ENCODE results near the gene RAB11FIP5. TPM values are rescaled to one million over a fixed set of nuclear protein-coding genes. Genes with fewer than 3 reads are reported as not detected.
"Not testable (repeated sequence)": the region's sequence is repeated elsewhere in the genome, so short reads cannot be mapped to it uniquely, and the experiment has no call there.

Gene RAB11FIP5
- total RNA-seq, 1 donor from 2014 or later: 33.3 TPM

GRCh38 chr2:73122536-73122935, 9.8 kb upstream of the RAB11FIP5 start:
- H3K4me3 ChIP-seq (ENCODE audit: low read depth, low read length): no peak overlapping the region
- TF ChIP-seq CTCF (IDR thresholded peaks at IDR 0.05; ENCODE audit: insufficient read depth, low read length, poor library complexity, severe bottlenecking): no peak
- H3K36me3 ChIP-seq (ENCODE audit: control insufficient read depth, insufficient read depth, low read length): no peaks in the 10 kb centered on the region
- no peaks in the 10 kb centered on the region for H3K27me3 ChIP-seq (ENCODE audit: control insufficient read depth, insufficient read depth, low read length)
- DNase-seq (ENCODE audit: low read depth): no peak

- H3K4me3 ChIP-seq (ENCODE audit: low read depth, low read length); H3K27me3 ChIP-seq (ENCODE audit: control insufficient read depth, insufficient read depth, low read length); H3K36me3 ChIP-seq (ENCODE audit: control insufficient read depth, insufficient read depth, low read length); DNase-seq (ENCODE audit: low read depth): not testable (repeated sequence)
Observed at GRCh38 chr2:73119611-73120239, 7.0 kb upstream of the RAB11FIP5 start.

- Histone ChIP-seq H3K36me3 (ENCODE audit: control insufficient read depth, insufficient read depth, low read length) (no peaks in the 10 kb centered on the region), H3K27me3 (ENCODE audit: control insufficient read depth, insufficient read depth, low read length) (no peaks in the 10 kb centered on the region), H3K4me3 (ENCODE audit: low read depth, low read length) (no peak overlapping the region)
- DNase-seq (ENCODE audit: low read depth): no peak
- no peak for TF ChIP-seq CTCF (IDR thresholded peaks at IDR 0.05; ENCODE audit: insufficient read depth, low read length, poor library complexity, severe bottlenecking)
Observed at GRCh38 chr2:73117441-73117840, 4.7 kb upstream of the RAB11FIP5 start.

GRCh38 chr2:73116182-73116960, 3.6 kb upstream of the RAB11FIP5 start:
- H3K27me3 ChIP-seq (ENCODE audit: control insufficient read depth, insufficient read depth, low read length): no peaks in the 10 kb centered on the region
- DNase-seq (ENCODE audit: low read depth): no peak
- H3K4me3 ChIP-seq (ENCODE audit: low read depth, low read length): no peak overlapping the region
- TF ChIP-seq CTCF (IDR thresholded peaks at IDR 0.05; ENCODE audit: insufficient read depth, low read length, poor library complexity, severe bottlenecking): no peak
- H3K36me3 ChIP-seq (ENCODE audit: control insufficient read depth, insufficient read depth, low read length): no peaks in the 10 kb centered on the region

- no peak overlapping the region for H3K4me3 ChIP-seq (ENCODE audit: low read depth, low read length)
- no peaks in the 10 kb centered on the region for H3K27me3 ChIP-seq (ENCODE audit: control insufficient read depth, insufficient read depth, low read length)
- DNase-seq (ENCODE audit: low read depth): no peak
- no peak for TF ChIP-seq CTCF (IDR thresholded peaks at IDR 0.05; ENCODE audit: insufficient read depth, low read length, poor library complexity, severe bottlenecking)
- H3K36me3 ChIP-seq (ENCODE audit: control insufficient read depth, insufficient read depth, low read length): no peaks in the 10 kb centered on the region
Observed at GRCh38 chr2:73114273-73114867, 1.6 kb upstream of the RAB11FIP5 start.

Data from kidney epithelial cell (primary cell).